GM12878 (cell line): ENCODE data around the gene BAX. TPM values are rescaled to one million over a fixed set of nuclear protein-coding genes. Genes with fewer than 3 reads are reported as not detected.
"Not testable (repeated sequence)": the region's sequence is repeated elsewhere in the genome, so short reads cannot be mapped to it uniquely, and the experiment has no call there.

Source experiments
- ATAC-seq: fragments of 200-7000 bp; cut with Tn5 transposase; 3 replicates; pipeline ENCODE4 v1.9.1; 2020; ENCODE audit warnings: mild to moderate bottlenecking, moderate library complexity
- BruUV-seq: library from RNA; stranded (reverse); fragments of 400-500 nt; replicated peaks from 2 replicates; lab custom pipeline; 2021; lab: Mats Ljungman, UMichigan
- CTCF ChIA-PET: fragments of 300-600 bp; sonication (Branson Sonifier 250); formaldehyde crosslinking; extraction: SDS; loops from one replicate; lab custom pipeline; 2021; ENCODE audit warnings: inconsistent platforms; lab: Yijun Ruan, JAX
- POLR2A ChIA-PET: fragments of 350-600 bp; formaldehyde crosslinking; extraction: SDS; loops from one replicate; lab custom pipeline; 2021; ENCODE audit warnings: inconsistent platforms; lab: Charles Lee
- RAD21 ChIA-PET: fragments of 300-600 bp; sonication (Branson Sonifier 250); formaldehyde crosslinking; loops from one replicate; lab custom pipeline; 2023; ENCODE audit warnings: antibody characterized with exemption; ENCODE audit not compliant: unreplicated experiment; lab: Charles Lee
- SMC1A ChIA-PET: fragments of 300-600 bp; sonication (Branson Sonifier 250); formaldehyde crosslinking; loops from one replicate; lab custom pipeline; 2023; ENCODE audit not compliant: unreplicated experiment, uncharacterized antibody; lab: Charles Lee
- DNase-seq: peaks from one replicate; pipeline ENCODE4 v3.0.0-alpha.2; 2011; ENCODE audit warnings: low read depth, low spot score
- FAIRE-seq: peaks from 3 replicates; lab custom pipeline; 2011; peaks lifted over from hg19 to GRCh38; lab: Jason Lieb, UNC
- H2AFZ ChIP-seq: 2 replicates; pipeline ENCODE4 v1.6.0; 2011; ENCODE audit warnings: low read depth, low read length, control low read depth; ENCODE audit not compliant: control insufficient read depth
- H3K27ac ChIP-seq: 2 replicates; pipeline ENCODE4 v1.5.1; 2011; ENCODE audit warnings: control low read depth; ENCODE audit not compliant: control insufficient read depth, insufficient read depth
- H3K27me3 ChIP-seq, 2 experiments: replicated peaks in 1 of 2; 2 replicates each; pipeline versions ENCODE4 v1.6.0 to v1.6.1; 2011; ENCODE audit warnings: low read length in 1 of 2; ENCODE audit not compliant: control insufficient read depth in 2 of 2, insufficient read depth in 2 of 2
- H3K36me3 ChIP-seq, 2 experiments: 2 replicates each; pipeline ENCODE4 v1.5.1; 2011; ENCODE audit warnings: low read length in 1 of 2; ENCODE audit not compliant: control insufficient read depth in 2 of 2, insufficient read depth in 2 of 2
- H3K4me1 ChIP-seq: 2 replicates; pipeline ENCODE4 v1.6.1; 2011; ENCODE audit warnings: mild to moderate bottlenecking, low read length, moderate library complexity, mixed read lengths; ENCODE audit not compliant: control insufficient read depth, insufficient read depth
- H3K4me2 ChIP-seq: 2 replicates; pipeline ENCODE4 v1.6.0; 2011; ENCODE audit warnings: control low read depth; ENCODE audit not compliant: control insufficient read depth, insufficient read depth
- H3K4me3 ChIP-seq: fragments of 200-600 bp; sonication (generic); 2 replicates; pipeline ENCODE4 v1.5.1; 2016
- H3K79me2 ChIP-seq: 2 replicates; pipeline ENCODE4 v1.6.0; 2011; ENCODE audit warnings: low read length; ENCODE audit not compliant: control insufficient read depth, insufficient read depth
- H3K9ac ChIP-seq: 2 replicates; pipeline ENCODE4 v1.8.0; 2011; ENCODE audit warnings: low read length, control low read depth, mixed read lengths; ENCODE audit not compliant: control insufficient read depth, insufficient read depth
- H3K9me3 ChIP-seq: replicated peaks from 3 replicates; pipeline ENCODE4 v1.5.1; 2011; ENCODE audit warnings: mild to moderate bottlenecking, low read length; ENCODE audit not compliant: control insufficient read depth, insufficient read depth
- H4K20me1 ChIP-seq: 2 replicates; pipeline ENCODE4 v1.6.0; 2011; ENCODE audit not compliant: control insufficient read depth, insufficient read depth
- BCL11A ChIP-seq: IDR thresholded peaks from 2 replicates; pipeline ENCODE4 v1.6.1; 2011; ENCODE audit warnings: low read depth, low read length
- BRCA1 ChIP-seq: IDR thresholded peaks from 2 replicates; pipeline ENCODE4 v1.6.1; 2011; ENCODE audit warnings: low read depth, low read length, improper control_type of control experiment
- CREB1 ChIP-seq: IDR thresholded peaks from 2 replicates; pipeline ENCODE4 v1.6.1; 2012; ENCODE audit warnings: low read depth, mild to moderate bottlenecking, inconsistent platforms
- IKZF1 ChIP-seq: fragments of 450-650 bp; conservative IDR thresholded peaks from 2 replicates; pipeline ENCODE4 v1.6.1; 2017; ENCODE audit warnings: antibody characterized with exemption, mild to moderate bottlenecking
- PKNOX1 ChIP-seq: fragments of 450-650 bp; IDR thresholded peaks from 2 replicates; pipeline ENCODE4 v1.6.1; 2016; ENCODE audit warnings: mild to moderate bottlenecking
- POLR2AphosphoS2 ChIP-seq: IDR thresholded peaks from 2 replicates; pipeline ENCODE4 v1.6.1; 2011; ENCODE audit warnings: low read depth, mild to moderate bottlenecking, low read length, improper control_type of control experiment, moderate library complexity
- POU2F2 ChIP-seq: IDR thresholded peaks from 3 replicates; pipeline ENCODE4 v1.6.1; 2011; ENCODE audit warnings: low read depth, mild to moderate bottlenecking, low read length, borderline replicate concordance
- RELB ChIP-seq: fragments of 450-650 bp; IDR thresholded peaks from 2 replicates; pipeline ENCODE4 v1.6.1; 2017; ENCODE audit warnings: low read depth, mild to moderate bottlenecking, moderate library complexity
- WGBS: methylation state at CpG from one replicate; pipeline ENCODE4 v1.1.6; 2016; ENCODE audit warnings: low lambda C conversion rate; ENCODE audit not compliant: insufficient replicate concordance, insufficient coverage; ENCODE audit errors: missing lambda C conversion rate; 5-methylcytosine and 5-hydroxymethylcytosine counted together
- in situ Hi-C: fragments of 300-500 bp; cut with MboI; formaldehyde crosslinking; loops from 9 replicates; pipeline ENCODE4 v1.14.3; 2018; ENCODE audit warnings: mixed read lengths
- intact Hi-C: fragments of 100-400 bp; cut with micrococcal nuclease; formaldehyde crosslinking; loops from one replicate; pipeline ENCODE4 v1.14.2; 2022; ENCODE audit not compliant: unreplicated experiment
- polyA plus RNA-seq, 11 experiments: library from polyadenylated mRNA; depleted of rRNA in 4 of 11; unstranded in 6 of 11; stranded (reverse) in 5 of 11; fragments of >200 nt; fragmentation: Nextera tagmentation in 4 of 11; fragmentation: Illumina TruSeq in 1 of 11; extraction: Ambion mirVana in 4 of 11; extraction: Trizol in 1 of 11; gene quantifications; 1 replicate in 1 of 11; 2 replicates in 10 of 11; pipeline versions ENCODE4 v1.2.1 to v1.2.3, GENCODE V29; 2011 to 2016; ENCODE audit warnings: inconsistent platforms in 2 of 11, missing spikeins in 2 of 11, low read depth in 1 of 11
- total RNA-seq, 4 experiments: library from RNA; depleted of rRNA in 3 of 4; stranded (reverse); fragments of >200 nt in 3 of 4; fragmentation: Illumina TruSeq in 1 of 4; extraction: Trizol in 1 of 4; gene quantifications; 2 replicates each; pipeline versions ENCODE4 v1.2.1 to v1.2.3, GENCODE V29; 2013 to 2021
- TF ChIP-seq, protein P1 (sequence below): IDR thresholded peaks from 2 replicates; pipeline ENCODE4 v1.6.1; 2012; ENCODE audit warnings: low read depth, low read length, improper control_type of control experiment

Gene BAX
- total and polyA plus RNA-seq, 10 of the 15 experiments (the other 5 are each of a cell fraction or from before 2014, with no cell fraction given): 7.2 to 221 (median 137) TPM

DNA sequence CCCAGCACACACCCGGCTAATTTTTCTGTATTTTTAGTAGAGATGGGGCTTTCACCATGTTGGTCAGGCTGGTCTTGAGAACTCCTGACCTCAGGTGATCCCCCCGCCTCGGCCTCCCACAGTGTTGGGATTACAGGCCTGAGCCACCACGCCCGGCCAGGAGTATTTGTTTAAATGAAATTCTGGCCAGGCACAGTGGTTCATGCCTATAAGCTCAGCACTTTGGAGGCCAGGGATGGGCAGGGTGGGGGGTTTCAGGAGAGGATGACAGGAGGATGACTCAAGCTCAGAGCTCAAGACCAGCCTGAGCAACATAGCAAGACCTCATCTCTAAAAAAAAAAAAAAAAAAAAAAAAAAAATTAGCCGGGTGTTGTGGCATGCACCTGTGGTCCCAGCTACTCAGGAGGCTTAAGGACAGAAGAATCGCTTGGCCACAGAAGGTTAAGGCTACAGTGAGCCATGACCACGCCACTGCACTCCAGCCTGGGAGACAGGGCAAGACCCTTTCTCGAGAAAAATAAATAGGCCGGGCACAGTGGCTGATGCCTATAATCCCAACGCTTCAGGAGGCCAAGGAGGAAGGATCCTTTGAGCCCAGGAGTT, 29.3 kb upstream of the BAX start (continued):
- TF ChIP-seq, protein P1, sequence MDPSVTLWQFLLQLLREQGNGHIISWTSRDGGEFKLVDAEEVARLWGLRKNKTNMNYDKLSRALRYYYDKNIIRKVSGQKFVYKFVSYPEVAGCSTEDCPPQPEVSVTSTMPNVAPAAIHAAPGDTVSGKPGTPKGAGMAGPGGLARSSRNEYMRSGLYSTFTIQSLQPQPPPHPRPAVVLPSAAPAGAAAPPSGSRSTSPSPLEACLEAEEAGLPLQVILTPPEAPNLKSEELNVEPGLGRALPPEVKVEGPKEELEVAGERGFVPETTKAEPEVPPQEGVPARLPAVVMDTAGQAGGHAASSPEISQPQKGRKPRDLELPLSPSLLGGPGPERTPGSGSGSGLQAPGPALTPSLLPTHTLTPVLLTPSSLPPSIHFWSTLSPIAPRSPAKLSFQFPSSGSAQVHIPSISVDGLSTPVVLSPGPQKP: no peak
- TF ChIP-seq IKZF1 (no peak), POLR2AphosphoS2 (no peak), CREB1 (no peak), BCL11A (no peak), POU2F2 (no peak), RELB (no peak), BRCA1 (no peak), PKNOX1 (no peak)

GRCh38 chr19:48925890-48926289, 28.8 kb upstream of the BAX start:
- POLR2A ChIA-PET, H3K4me3 ChIP-seq, H3K4me1 ChIP-seq, SMC1A ChIA-PET, RAD21 ChIA-PET, H2AFZ ChIP-seq, DNase-seq, BruUV-seq, H3K27me3 ChIP-seq, in situ Hi-C loops, intact Hi-C loops, H3K4me2 ChIP-seq, H3K27ac ChIP-seq, H3K9me3 ChIP-seq, H4K20me1 ChIP-seq, H3K9ac ChIP-seq, ATAC-seq, H3K79me2 ChIP-seq, H3K36me3 ChIP-seq, FAIRE-seq: not testable (repeated sequence)
- 84% methylated on average over 8 of the region's 8 CpGs for WGBS
- CTCF ChIA-PET: interaction anchor here (1.1 kb wide), 1 partner anchor 45 kb away, joined by 3 read pairs; no protein-coding TSS in a partner anchor
